NCI-H345 treated with DMSO at 0.1 percent for 48 hours (cell line): ENCODE results near the gene PPP4R2.
A peak's percentile ranks its signal among the peaks of the same experiment; 100 is the strongest.
"Not testable (repeated sequence)": the region's sequence is repeated elsewhere in the genome, so short reads cannot be mapped to it uniquely, and the experiment has no call there.

Experiments
- DNase-seq: peaks from one replicate; lab custom pipeline; 2025; ENCODE audit not compliant: unreplicated experiment; lab: John Stamatoyannopoulos, UW

The PPP4R2 gene

GRCh38 chr3:73021301-73021835 is 24.8 kb downstream of the PPP4R2 start:
- no peak for DNase-seq

GRCh38 chr3:73024836-73025235 is 28.2 kb downstream of the PPP4R2 start:
- DNase-seq = no peak

- no peak for DNase-seq
Observed at GRCh38 chr3:73026111-73026759, 29.6 kb downstream of the PPP4R2 start.

GRCh38 chr3:73026760-73027113 is 30.1 kb downstream of the PPP4R2 start:
- DNase-seq = no peak

- DNase-seq = no peak
Observed at GRCh38 chr3:73028803-73029202, 32.2 kb downstream of the PPP4R2 start.

GRCh38 chr3:73029321-73029796 is 32.7 kb downstream of the PPP4R2 start:
- DNase-seq = no peak

- DNase-seq = no peak
Observed at GRCh38 chr3:73030073-73030597, 33.5 kb downstream of the PPP4R2 start.

GRCh38 chr3:73031573-73032103 is 35.0 kb downstream of the PPP4R2 start:
- DNase-seq = no peak

- no peak for DNase-seq
Observed at GRCh38 chr3:73036694-73037591, 40.3 kb downstream of the PPP4R2 start.

- no peak for DNase-seq
Observed at GRCh38 chr3:73041537-73041936, 44.9 kb downstream of the PPP4R2 start.

GRCh38 chr3:73043414-73043813 is 46.8 kb downstream of the PPP4R2 start:
- no peak for DNase-seq

GRCh38 chr3:73045391-73045790 is 48.8 kb downstream of the PPP4R2 start:
- DNase-seq = no peak

GRCh38 chr3:73046195-73046594 is 49.6 kb downstream of the PPP4R2 start:
- no peak for DNase-seq

- no peak for DNase-seq
Observed at GRCh38 chr3:73049319-73049718, 52.7 kb downstream of the PPP4R2 start.

GRCh38 chr3:73052857-73053256 is 56.2 kb downstream of the PPP4R2 start:
- DNase-seq = no peak

GRCh38 chr3:73055583-73055982 is 59.0 kb downstream of the PPP4R2 start:
- DNase-seq = no peak

- DNase-seq = peak; percentile 7
Observed at GRCh38 chr3:73056014-73056844, 59.6 kb downstream of the PPP4R2 start.

GRCh38 chr3:73056845-73057150 is 60.2 kb downstream of the PPP4R2 start:
- DNase-seq = no peak

GRCh38 chr3:73060302-73060723 is 63.7 kb downstream of the PPP4R2 start:
- DNase-seq = no peak

GRCh38 chr3:73061416-73061815 is 64.8 kb downstream of the PPP4R2 start, which contains the start of gene EBLN2:
TSS of gene EBLN2 (plus strand) at chr3:73061659. CDS start at chr3:73062082, 423 bp downstream.
- DNase-seq = no peak

- not testable (repeated sequence) for DNase-seq
Observed at GRCh38 chr3:73066243-73066642, 69.6 kb downstream of the PPP4R2 start.
